NOMO-1 (cell line): ENCODE measurements around the gene P3R3URF.
A peak's percentile ranks its signal among the peaks of the same experiment; 100 is the strongest.

Source experiments
- DNase-seq, 2 experiments: peaks; one replicate each; lab custom pipeline; 2025; ENCODE audit not compliant: unreplicated experiment in 2 of 2; lab: John Stamatoyannopoulos, UW

Gene P3R3URF

DNA sequence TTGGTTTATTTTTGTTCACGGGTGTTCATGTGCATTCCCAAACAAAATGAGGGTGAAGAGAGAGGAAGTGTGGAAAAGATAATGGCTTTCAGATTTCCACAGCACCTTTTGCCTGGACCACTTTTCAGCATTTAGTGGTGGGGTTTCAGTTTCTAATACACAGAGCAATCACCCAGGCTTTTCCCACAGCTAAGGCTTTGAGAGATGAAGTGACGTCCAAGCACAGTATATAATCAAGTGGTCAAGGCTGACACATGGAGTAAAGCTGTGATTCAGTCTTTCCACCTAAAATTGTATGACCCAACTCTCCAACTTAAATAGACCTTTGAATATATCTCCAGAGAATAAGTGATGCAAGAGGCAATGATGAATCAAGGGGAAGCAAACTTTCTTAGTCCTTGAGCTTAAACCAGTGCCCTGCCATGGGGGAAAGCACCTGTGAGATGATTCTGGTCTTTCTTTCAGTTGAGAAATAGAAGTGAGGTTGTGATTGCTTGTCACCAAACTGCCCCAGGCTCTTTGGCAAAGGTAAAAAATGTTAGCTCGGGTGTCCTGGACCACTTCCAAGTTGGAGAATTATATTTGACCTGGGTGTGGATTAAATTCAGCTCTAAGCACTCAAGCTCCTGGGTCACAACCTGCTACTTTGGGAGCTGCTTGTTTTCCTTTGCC is 41.5 kb downstream of the P3R3URF start:
- peak in 1 of 2 experiments; percentile 40 for DNase-seq

DNA sequence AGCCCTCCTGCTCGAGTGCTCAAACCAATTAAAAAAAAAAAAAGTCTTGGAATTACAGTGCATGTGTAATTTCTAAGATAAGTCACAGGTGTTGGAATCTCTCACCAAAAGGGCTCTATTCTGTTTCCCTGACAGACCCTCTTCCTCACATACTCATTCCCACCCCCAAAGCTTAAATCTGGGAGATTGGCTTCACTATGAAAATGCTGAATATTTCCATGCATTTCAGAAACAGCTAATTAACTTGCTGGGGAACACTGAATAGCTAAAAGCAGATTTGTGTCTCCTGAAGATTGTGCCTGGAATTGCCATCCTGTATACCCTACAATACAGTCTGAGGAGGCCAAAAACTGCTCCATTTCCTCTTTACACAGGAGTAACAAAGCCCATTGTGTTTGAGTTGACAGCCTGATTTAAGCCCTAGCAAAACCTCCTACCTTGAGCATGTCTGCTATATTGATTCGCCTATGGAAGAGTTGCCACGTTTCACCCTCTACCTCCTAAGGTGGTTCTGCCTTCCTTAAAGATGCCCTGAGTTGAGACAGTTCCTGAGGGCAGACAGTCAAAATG is 42.4 kb downstream of the P3R3URF start:
- DNase-seq = no peak

DNA sequence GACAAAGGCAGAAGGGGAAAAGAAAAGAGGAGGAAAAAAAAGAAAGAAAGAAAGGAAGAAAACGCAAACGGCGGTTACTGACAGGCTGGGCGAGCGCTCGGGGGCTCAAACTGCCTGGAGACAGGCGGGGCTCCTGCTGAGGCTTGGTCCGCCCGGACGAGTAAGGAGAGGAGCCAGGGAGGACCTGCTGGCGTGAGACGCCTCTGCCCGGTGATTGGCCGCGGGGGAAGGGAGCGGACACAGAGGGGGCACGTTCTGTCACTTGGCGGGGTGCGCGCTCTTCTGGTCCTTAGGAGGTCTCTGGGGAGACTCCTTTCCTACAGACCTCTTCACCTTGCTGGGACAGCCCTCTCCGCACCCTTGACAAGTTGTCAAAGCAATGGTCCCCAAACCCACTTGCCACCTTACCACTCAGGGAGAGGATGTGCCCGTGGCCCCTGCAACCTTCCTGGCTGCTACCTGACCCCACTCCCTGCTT is 43.1 kb downstream of the P3R3URF start:
- DNase-seq = no peak

DNA sequence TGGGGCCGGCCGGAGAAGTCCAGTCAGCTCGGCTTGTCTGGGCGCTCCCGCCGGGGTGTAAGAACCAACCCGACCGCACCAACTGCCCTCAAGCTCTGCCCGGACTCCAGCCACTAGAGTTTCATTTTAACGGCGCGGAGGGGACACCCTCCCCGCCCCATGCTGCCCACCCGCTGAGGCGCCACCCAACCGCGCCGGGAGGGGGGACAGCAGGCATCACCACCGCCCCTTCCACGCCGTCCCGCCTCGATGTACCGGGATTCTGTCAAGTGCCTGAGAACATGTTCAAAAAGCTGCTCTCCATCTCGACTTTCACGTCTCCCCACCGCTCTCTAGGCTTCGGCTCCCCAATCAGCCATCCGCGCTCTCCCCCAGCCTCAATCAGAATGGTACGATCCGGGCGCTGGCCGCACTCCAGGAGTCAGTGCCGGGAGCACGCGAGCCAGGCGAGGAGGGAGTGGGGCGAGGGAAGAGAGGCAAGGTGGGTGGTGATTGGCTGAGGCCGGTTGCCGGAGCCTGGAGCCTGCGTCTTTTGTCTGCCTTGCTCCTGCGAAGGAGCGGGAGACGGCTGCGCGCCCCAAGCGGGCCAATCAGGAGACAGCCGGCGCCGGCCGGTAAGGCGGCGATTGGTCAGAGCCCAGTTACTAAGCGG is 43.6 kb downstream of the P3R3URF start, which contains the start of gene PIK3R3:
Gene PIK3R3 (minus strand): TSS at position 101 of the 652 bp plus-strand sequence. CDS start 677 bp downstream, outside the sequence.
- peak; percentile 97 to 99 for DNase-seq

DNA sequence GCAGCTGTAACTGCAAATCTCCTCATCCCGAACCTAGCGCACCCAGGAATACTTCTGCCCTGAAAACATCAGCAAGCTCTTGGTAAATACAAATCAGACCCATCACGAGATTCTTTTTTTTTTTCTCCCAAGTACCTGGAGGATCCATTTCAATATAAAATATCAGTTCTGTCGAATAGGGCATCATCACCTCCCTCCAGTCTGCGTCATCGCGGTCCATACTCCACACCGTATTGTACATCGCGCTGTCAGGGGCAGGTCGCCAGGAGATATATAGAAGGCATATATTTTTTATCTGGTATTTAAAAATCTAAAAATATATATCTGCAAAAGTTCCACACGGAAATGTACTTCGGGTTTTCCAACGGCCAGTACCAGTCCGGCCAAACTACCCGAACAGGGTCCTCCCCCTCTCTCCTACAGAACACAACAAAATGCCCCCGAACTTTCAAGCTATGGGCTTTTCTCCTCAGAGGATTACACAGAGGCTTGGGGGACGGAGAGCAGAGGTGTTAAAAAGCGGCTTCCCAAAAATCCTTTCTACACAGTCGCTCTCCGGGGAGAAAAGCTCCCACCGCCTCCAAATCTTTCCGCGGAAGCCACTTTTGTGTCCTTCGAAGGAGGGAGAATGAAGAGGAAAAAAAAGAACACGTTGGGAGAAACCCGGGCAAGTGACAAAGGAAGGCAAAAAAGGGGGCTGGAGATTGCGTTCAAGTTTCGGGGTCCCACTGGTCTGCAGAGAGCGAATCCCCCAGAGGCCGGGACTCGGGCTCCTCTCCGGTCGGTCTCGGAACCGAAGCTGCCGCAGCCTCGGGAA is 44.4 kb downstream of the P3R3URF start:
- DNase-seq = peak; percentile 4 to 12

DNA sequence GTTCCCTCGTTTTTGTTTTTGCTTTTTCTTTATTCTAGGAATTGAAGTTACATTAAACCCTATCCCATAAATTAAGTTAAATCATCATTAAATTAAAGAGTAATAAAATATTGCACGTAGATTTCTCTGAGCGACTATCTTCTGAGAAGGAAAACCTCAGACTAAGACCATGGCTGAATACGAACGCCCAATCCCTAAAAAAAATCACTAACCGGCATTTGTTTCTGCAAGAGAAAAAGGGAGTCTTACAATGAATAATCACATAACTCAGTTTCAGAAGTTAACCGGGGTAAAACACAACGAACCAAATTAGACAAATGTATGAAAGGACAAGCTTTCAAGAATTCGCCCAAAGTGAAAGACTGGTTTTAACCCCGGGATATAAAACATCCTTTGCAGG is 45.2 kb downstream of the P3R3URF start:
- no peak for DNase-seq

DNA sequence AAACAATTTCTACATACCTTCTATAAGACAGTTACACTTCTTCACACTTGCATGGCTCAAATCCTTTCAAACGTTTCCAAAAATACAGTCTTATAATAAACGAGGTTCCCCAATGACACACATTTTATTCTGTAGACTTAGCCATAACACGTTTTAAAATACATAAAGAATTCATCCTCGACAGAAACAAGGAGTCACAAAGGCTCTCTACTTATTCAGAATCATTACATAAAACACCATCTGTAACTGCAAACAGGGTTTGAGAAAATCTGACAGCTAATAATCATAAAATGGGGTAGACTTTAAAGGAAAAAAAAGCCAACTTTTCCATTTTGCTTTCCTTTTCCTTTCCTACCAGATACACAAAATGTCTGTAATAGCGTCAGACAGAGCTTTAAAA is 45.7 kb downstream of the P3R3URF start:
- no peak for DNase-seq

DNA sequence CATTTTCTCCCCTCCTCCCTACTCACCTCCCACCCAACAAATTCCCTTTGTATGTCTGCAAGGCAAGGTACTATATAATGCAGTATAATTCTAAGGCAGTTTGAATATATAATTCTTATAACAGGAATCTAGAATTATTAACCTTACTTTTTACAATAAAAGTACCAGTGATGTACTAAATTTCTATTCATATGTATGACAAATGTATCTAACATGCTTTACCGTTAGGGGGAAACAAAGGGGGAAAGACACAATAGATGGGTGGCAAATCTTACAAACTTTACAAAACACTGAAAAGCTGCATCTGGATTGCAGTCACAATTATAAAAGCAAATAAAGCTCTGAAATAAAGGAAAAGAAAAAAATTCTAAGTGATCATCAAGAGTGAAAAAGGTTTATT is 46.2 kb downstream of the P3R3URF start:
- no peak for DNase-seq

DNA sequence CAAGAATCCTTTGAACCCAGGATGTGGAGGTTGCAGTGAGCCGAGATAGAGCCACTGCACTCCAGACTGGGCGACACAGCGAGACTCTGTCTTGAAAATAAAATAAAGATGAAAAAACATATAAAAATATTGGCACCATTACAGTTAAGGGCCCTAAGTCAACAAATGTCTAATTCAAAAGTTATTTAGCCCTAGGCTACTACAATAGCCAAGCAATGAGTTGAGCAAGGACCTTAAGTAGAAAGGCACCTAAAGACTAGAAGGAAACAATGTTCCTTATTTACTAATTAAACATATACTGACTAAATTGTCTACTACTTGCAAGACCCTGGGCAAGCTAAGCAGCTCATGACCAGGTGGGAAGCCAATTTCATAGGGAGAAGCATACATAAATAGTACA is 47.9 kb downstream of the P3R3URF start:
- no peak for DNase-seq
